ENCODE data around the gene SUMO2. TPM values are rescaled to one million over a fixed set of nuclear protein-coding genes. Genes with fewer than 3 reads are reported as not detected.

SUMO2 gene
- total and polyA plus RNA-seq, 9 of the 15 experiments (the other 6 are each of a cell fraction or from before 2014, with no cell fraction given): 157 to 733 (median 419) TPM

- Histone ChIP-seq H4K20me1 (replicated peaks; ENCODE audit: control insufficient read depth, insufficient read depth, low read length) (no peaks in the 10 kb centered on the region), H3K79me2 (ENCODE audit: control insufficient read depth, insufficient read depth, low read length) (peaks cover 10% of the 10 kb centered on the region; the same call in 2 of the 3 replicates), H3K4me1 (replicated peaks in 1 of 2; ENCODE audit: control insufficient read depth in 2 of 2, insufficient read depth in 2 of 2, low read length in 2 of 2) (no peaks in the 10 kb centered on the region), H2AFZ (ENCODE audit: low read depth, low read length) (no peak overlapping the region), H3K9ac (ENCODE audit: insufficient read depth in 1 of 2, low read depth in 2 of 2, low read length in 2 of 2) (no peak overlapping the region), H3K4me2 (ENCODE audit: insufficient read depth, low read length) (no peak overlapping the region), H3K9me1 (ENCODE audit: control insufficient read depth, insufficient read depth, low read length) (no peaks in the 10 kb centered on the region), H3K27me3 (ENCODE audit: control insufficient read depth in 2 of 2, insufficient read depth in 2 of 2, low read length in 2 of 2) (no peaks in the 10 kb centered on the region), H3K36me3 (ENCODE audit: control insufficient read depth, insufficient read depth, low read length) (peaks cover 95% of the 10 kb centered on the region), H3K4me3 (no peak overlapping the region), H3K9me3 (replicated peaks; ENCODE audit: control insufficient read depth, insufficient read depth, low read depth, low read length) (no peaks in the 10 kb centered on the region), H3K27ac (ENCODE audit: extremely low read depth, low read depth, low read length) (no peak overlapping the region)
- BruUV-seq (replicated peaks): no TSS peak
- ChIA-PET POLR2A (interaction anchor here (0.6 to 7.3 kb wide), 10 partner anchors 8 to 250 kb away, joined by 3 to 51 read pairs (median 3); partner anchors contain the start of genes JPT1 and NT5C), CTCF (ENCODE audit: low intra/inter-chr PET ratio) (no interaction called here)
- intact Hi-C loops (cut with micrococcal nuclease) (no loop called here), in situ Hi-C loops (cut with MboI) (no loop called here)
- DNase-seq (ENCODE audit: extremely low read depth in 1 of 4, low spot score in 3 of 4) (no peak), FAIRE-seq (no peak), ATAC-seq (no peak)
- WGBS (ENCODE audit: insufficient coverage, low coverage, missing lambda C conversion rate): 84% methylated on average over 11 of the region's 13 CpGs
- TF ChIP-seq BRD4 (IDR thresholded peaks at IDR 0.05) (no peak), BACH1 (tag; IDR thresholded peaks at IDR 0.05) (no peak), TEAD2 (tag; IDR thresholded peaks at IDR 0.05) (no peak), HNRNPK (IDR thresholded peaks at IDR 0.05; ENCODE audit: low read depth, low read length, poor library complexity, severe bottlenecking) (peak; percentile 78), POLR2G (IDR thresholded peaks at IDR 0.05; ENCODE audit: low read depth, low read length) (peak; percentile 6; the same call in 1 of the 2 replicates), ZNF224 (CRISPR knock-in tag; IDR thresholded peaks at IDR 0.05) (no peak), MED1 (CRISPR knock-in tag; IDR thresholded peaks at IDR 0.05; ENCODE audit: borderline replicate concordance) (no peak), DACH1 (IDR thresholded peaks at IDR 0.05; ENCODE audit: partially characterized antibody) (no peak)
- TF ChIP-seq, protein P1, sequence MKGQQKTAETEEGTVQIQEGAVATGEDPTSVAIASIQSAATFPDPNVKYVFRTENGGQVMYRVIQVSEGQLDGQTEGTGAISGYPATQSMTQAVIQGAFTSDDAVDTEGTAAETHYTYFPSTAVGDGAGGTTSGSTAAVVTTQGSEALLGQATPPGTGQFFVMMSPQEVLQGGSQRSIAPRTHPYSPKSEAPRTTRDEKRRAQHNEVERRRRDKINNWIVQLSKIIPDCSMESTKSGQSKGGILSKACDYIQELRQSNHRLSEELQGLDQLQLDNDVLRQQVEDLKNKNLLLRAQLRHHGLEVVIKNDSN (CRISPR knock-in tag; IDR thresholded peaks at IDR 0.05): no peak
- TF ChIP-seq, protein P2, sequence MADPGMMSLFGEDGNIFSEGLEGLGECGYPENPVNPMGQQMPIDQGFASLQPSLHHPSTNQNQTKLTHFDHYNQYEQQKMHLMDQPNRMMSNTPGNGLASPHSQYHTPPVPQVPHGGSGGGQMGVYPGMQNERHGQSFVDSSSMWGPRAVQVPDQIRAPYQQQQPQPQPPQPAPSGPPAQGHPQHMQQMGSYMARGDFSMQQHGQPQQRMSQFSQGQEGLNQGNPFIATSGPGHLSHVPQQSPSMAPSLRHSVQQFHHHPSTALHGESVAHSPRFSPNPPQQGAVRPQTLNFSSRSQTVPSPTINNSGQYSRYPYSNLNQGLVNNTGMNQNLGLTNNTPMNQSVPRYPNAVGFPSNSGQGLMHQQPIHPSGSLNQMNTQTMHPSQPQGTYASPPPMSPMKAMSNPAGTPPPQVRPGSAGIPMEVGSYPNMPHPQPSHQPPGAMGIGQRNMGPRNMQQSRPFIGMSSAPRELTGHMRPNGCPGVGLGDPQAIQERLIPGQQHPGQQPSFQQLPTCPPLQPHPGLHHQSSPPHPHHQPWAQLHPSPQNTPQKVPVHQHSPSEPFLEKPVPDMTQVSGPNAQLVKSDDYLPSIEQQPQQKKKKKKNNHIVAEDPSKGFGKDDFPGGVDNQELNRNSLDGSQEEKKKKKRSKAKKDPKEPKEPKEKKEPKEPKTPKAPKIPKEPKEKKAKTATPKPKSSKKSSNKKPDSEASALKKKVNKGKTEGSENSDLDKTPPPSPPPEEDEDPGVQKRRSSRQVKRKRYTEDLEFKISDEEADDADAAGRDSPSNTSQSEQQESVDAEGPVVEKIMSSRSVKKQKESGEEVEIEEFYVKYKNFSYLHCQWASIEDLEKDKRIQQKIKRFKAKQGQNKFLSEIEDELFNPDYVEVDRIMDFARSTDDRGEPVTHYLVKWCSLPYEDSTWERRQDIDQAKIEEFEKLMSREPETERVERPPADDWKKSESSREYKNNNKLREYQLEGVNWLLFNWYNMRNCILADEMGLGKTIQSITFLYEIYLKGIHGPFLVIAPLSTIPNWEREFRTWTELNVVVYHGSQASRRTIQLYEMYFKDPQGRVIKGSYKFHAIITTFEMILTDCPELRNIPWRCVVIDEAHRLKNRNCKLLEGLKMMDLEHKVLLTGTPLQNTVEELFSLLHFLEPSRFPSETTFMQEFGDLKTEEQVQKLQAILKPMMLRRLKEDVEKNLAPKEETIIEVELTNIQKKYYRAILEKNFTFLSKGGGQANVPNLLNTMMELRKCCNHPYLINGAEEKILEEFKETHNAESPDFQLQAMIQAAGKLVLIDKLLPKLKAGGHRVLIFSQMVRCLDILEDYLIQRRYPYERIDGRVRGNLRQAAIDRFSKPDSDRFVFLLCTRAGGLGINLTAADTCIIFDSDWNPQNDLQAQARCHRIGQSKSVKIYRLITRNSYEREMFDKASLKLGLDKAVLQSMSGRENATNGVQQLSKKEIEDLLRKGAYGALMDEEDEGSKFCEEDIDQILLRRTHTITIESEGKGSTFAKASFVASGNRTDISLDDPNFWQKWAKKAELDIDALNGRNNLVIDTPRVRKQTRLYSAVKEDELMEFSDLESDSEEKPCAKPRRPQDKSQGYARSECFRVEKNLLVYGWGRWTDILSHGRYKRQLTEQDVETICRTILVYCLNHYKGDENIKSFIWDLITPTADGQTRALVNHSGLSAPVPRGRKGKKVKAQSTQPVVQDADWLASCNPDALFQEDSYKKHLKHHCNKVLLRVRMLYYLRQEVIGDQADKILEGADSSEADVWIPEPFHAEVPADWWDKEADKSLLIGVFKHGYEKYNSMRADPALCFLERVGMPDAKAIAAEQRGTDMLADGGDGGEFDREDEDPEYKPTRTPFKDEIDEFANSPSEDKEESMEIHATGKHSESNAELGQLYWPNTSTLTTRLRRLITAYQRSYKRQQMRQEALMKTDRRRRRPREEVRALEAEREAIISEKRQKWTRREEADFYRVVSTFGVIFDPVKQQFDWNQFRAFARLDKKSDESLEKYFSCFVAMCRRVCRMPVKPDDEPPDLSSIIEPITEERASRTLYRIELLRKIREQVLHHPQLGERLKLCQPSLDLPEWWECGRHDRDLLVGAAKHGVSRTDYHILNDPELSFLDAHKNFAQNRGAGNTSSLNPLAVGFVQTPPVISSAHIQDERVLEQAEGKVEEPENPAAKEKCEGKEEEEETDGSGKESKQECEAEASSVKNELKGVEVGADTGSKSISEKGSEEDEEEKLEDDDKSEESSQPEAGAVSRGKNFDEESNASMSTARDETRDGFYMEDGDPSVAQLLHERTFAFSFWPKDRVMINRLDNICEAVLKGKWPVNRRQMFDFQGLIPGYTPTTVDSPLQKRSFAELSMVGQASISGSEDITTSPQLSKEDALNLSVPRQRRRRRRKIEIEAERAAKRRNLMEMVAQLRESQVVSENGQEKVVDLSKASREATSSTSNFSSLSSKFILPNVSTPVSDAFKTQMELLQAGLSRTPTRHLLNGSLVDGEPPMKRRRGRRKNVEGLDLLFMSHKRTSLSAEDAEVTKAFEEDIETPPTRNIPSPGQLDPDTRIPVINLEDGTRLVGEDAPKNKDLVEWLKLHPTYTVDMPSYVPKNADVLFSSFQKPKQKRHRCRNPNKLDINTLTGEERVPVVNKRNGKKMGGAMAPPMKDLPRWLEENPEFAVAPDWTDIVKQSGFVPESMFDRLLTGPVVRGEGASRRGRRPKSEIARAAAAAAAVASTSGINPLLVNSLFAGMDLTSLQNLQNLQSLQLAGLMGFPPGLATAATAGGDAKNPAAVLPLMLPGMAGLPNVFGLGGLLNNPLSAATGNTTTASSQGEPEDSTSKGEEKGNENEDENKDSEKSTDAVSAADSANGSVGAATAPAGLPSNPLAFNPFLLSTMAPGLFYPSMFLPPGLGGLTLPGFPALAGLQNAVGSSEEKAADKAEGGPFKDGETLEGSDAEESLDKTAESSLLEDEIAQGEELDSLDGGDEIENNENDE (IDR thresholded peaks at IDR 0.05; ENCODE audit: low read depth, low read length): no peak
Observed at GRCh38 chr17:75142236-75142971, 40.4 kb downstream of the SUMO2 start.

All from K562 (cell line).